GM18907 (cell line): ENCODE results near the gene EIF2A.

Experiments
- ATAC-seq: cut with Tn5 transposase; IDR thresholded peaks from one replicate; pipeline ENCODE4 v1.9.1; 2021; ENCODE audit warnings: mild to moderate bottlenecking, moderate library complexity; ENCODE audit not compliant: unreplicated experiment

EIF2A gene

GRCh38 chr3:150543128-150543527 is 3.5 kb upstream of the EIF2A start:
- ATAC-seq = no peak

DNA sequence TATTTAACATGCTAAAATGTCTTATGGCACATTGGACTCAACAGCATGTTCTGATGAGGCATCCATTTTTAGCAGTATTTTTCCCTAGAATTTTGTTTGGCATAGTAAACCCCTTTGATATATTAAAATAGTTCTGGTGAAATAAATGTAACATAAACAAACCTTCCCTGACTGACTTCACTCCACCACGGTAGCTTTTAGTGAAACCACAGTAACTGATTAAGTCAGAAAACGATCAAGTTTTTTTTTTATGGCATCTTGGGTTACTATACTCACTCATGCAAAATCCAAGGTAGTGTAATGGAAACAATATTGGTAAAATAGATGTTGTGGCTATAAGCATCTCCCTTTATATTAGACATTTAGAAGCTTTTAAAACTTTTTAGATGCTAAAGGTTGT is 3.1 kb upstream of the EIF2A start:
- ATAC-seq = no peak

DNA sequence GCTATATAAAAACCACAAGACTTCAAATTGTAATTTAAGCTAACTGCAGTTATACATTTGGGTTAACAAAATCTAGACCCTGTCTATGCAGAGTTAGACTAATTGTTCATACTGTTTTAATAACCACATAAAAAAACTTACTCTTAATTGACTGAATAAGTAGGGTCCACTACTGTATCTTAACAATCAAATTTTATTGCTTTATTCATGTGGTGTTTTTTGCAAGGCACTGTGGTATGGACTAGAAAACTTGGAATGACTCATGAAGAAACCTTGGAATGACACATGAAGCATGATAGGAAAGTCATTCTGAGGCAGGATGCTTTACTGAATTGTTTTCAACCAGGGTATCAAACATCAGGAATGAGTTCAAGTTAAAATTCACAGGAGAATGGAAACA is 2.5 kb upstream of the EIF2A start:
- no peak for ATAC-seq

GRCh38 chr3:150544726-150545125 is 1.9 kb upstream of the EIF2A start:
- no peak for ATAC-seq

DNA sequence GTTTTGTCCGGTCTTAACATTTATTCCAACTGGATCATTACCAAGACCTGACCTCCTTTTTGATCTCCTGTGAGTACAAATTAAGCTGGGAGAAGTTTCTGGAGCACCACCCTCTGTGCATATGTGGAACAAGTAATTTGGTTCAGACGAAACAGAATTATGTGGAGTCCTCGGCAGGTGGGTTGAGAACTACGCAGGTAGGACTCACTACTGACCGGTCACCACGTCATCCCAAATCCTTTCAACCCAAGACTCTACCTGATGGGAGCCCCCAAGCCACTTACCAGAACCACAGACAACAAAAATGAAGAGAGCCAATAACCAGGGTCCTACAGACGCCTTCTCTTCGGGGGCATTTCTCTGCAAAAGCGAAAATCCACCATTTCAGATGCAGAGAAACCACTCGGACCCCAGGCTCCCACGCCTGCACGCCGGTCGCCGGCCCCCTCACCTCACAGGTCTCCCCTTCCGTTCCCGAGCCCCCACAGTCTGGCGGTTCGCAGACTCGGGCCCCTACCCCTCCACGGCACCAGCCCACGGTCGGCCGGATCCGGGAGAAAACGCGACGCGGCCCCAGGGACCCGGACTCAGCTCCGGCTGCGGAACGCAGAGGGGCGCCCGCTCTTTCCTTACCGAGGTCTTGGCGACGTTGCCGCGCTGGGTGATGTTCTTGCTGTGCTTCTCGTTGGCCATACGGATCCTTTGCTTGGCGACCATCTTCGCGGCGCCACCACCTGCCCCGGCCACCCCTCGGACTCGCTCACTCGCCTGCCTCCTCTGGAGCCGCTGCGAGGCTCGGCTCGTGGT is 965 bp upstream of the EIF2A start:
- ATAC-seq = peak; percentile 25

DNA sequence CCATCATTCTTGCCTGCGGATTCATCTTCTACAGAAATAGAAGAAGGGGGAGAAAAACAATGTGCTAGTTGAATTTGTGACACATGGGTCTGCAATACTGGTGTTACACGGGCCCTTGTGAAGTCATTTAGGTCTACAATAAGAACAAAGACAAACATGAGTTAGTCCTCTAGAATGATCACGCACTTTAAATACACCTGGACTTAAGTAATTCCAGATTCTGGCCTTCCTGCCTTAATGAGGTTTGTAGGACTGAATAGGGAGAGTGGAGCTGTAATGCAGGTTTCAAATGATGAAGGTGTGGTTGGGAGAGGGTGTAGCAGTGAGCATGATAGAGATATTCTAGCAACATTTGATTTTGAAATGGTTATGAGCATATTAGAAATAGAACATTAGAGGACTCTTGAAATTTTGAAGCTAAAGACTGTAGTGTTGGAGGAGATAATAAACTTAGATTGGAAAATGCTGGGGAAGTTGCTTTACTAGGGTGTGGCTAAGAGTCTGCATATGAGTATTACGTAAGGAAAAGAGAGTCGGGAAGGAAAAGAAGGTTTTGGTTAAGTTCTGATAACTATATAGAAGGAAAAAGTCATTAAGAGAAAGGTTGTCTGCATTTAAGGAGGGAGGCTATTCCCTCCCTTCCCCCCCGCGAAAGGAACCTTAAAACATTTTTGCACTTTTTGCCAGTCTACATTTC is 606 bp downstream of the EIF2A start:
- no peak for ATAC-seq

- no peak for ATAC-seq
These were observed 9.4 kb downstream of the EIF2A start for GRCh38 chr3:150555859-150556436.

DNA sequence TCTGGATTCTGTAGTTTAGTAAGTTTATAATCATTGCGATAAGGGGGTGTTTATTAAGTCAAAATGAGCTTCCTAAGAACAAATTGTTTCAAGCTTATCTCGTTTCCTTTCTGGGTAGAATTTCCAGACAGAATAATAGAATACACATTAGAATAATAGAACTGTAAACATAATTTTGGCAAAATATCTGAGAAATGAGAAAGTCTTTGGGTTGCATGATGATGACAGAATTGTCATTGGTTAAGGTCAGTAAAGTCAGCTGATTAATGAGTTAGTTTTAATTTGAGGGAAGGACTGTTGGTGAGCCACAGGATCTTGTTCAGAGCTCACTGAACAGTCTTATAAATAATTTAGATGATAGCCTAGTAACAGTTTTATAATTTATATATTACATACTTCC is 10.2 kb downstream of the EIF2A start:
- no peak for ATAC-seq

DNA sequence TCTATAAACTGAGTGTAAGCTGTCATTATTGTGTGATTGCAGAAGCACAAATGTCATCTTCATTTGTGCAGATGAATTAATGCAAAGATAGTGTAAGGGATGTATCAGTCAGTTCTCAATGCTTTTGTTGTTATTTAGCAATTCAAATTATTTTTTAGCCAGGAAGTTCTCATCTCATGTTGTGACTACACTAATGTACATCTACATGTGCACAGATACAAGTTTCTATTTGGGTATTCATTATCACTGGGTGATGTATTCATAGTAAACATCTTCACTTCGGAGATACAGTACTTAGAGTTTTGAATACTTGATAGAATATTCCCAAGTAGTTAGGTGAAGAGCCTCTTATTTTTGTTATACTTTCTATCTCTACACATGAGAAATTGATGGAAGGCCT is 11.1 kb downstream of the EIF2A start:
- ATAC-seq = no peak

DNA sequence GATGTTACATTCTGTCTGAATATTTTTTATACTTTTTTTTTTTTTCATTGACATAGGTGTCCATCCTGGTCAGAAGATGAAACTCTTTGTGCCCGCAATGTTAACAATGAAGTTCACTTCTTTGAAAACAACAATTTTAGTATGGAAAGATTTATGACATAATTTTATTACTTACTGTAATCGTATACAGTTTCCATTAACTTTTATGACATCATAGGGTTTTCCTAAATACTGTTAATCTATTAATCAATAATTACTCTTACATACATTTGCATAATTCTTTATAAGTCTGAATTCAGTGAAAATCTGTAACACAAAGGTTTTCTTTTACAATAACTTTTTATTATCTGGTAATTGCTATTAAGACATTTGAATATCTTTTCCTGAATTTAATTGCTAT is 17.7 kb downstream of the EIF2A start:
- no peak for ATAC-seq

- no peak for ATAC-seq
These were observed 20.7 kb downstream of the EIF2A start for GRCh38 chr3:150567328-150567727.

GRCh38 chr3:150577855-150578254 is 31.3 kb downstream of the EIF2A start:
- no peak for ATAC-seq

DNA sequence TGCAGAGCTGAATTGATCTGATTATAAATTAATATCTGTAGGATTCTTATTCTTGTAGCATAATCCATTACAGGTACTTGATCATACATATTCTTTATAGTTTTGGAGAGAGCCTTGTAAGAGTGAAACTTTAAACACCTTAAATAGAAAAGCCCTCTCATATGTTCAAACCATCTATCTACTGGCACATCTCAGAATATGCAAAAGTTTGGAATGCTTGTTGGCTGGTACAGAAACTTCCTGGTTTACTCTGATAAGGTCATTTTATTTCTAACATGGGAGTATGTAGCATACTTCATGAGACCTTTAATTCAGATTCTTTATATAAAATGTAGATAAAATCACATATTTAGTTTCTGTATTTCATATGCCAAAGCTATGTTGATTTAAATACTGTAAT is 34.6 kb downstream of the EIF2A start:
- ATAC-seq = no peak

DNA sequence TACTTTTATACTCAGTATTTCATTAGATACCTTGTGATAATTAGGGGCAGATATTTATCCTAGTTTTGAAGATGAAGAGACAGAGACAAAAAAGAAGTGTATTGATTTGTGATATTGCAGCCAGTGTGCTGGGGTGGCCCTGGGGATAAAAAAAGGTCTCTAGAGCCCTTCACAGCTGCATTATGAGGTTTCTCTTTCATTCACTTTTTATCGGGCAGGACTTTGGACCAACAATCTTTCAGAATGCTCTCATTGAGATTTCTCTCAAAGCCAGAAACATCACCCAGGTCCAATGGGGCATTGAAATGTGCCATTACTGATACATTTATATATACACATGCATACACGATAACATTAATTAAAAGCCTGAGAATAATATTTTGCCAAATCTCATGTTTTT is 36.0 kb downstream of the EIF2A start:
- peak; percentile 66 for ATAC-seq

DNA sequence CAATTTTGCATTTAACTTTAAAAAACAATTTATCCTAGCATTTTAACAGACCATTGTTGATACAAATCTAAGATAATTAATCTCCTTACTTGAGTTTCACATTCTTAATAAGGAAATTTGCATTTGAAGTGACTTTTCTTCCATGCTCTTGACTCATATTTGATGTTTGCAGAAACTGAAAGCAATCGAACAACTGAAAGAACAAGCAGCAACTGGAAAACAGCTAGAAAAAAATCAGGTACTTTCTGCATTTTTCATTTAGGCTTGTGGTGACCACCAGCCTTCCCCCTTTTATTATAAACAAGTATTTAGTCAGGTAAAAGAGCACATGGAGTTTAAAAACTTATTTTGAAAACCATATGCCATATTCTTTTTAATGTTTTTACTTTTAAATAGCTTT is 36.4 kb downstream of the EIF2A start:
- ATAC-seq = peak; percentile 67

DNA sequence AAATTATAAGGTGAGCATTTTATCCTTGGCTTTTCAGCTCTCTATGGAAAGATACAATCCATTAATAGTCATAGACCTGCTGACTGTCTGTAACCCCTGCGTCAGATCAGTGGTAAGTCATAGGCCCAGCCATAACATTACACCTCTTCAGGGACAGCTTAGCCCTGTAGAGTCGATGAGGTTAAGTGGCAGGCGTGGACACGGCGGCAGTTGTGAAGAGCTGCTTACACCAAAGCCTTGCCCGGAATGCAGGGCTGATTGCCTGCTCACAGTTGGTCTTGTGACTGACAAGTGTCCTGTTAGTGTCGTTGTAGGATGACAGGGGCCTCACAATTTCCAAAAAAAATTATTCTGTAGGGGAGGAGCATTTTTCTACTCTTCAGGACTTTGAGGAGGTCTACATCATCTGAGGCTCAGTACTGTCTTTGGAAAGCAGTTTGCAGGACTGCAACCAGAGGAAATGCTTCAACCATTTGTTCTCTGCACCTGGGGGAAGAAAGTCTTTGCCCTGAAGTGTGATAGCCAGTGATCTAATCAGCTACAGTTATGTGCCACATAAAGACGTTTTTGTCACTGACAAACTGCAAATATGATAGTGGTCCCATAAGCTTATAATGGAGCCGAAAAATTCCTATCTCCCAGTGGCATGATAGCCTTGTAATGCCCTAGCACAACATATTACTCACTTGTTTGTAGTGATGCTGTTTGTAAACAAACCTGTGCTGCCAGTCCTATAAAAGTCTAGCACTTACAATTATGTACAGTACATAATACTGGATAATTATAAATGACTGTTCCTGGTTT is 41.6 kb downstream of the EIF2A start:
- no peak for ATAC-seq

DNA sequence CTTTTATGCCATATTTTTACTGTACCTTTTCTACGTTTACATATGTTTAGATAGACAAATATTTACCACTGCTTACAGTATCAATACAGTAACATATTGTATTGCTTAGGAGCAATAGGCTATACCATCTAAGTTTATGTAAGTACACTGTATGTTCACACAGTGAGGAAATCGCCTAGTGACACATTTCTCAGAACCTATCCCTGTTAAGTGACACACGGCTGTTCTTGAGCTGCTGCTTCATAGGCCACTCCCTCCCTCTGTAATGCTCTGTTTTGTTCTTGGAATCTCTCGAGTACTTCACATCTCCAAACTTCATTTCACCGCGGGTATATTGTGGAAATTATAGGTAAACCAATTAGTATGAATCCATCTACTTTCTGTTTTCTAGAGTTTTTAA is 43.2 kb downstream of the EIF2A start:
- no peak for ATAC-seq

DNA sequence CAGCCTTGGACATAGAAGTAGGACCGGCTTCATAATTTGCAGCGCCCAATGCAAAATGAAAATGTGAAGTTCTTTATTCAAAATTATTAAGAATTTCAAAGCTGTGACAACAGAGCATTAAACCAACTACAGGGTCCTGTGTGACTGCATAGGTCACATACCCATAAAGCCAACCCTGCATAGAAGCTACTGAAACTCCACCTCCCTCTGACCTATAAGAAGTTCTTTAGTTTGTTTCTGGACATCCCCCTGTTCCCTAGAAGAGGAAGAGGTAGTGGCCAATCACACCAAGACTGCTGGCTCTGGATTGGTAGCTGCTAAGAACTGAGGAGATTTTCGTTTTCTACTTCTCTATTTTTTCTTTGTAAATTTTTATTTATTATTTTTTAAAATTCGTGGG is 47.6 kb downstream of the EIF2A start:
- no peak for ATAC-seq

- no peak for ATAC-seq
These were observed 51.1 kb downstream of the EIF2A start for GRCh38 chr3:150597646-150598045.

DNA sequence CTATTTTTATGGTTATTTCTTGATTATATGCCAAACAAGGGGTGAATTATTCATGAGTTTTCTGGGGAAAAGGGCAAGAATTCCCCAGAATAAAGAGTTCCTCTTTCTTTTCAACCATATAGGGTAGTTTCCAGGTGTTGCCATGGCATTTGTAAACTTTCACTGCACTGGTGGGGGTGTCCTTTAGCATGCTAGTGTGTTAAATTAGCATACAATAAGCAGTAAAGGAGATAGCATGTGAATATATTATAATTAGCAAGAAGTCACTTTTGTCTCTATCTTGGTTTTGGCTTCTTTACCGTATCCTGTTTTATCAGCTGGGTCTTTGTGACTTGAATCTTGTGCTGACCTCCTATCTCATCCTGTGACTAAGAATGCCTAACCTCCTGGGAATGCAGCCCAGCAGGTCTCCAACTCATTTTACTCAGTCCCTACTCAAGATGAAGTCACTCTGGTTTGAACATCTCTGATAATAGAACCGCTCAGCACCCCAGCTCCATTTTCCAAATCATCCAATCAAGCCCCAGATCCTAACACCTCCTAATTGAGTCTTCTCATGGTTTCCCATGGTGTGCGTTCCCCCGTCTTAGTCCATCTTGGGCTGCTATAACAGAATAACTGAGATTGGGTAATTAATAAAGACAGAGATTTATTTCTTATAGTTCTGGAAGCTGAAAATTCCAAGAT is 53.2 kb downstream of the EIF2A start:
- peak; percentile 26 for ATAC-seq
